ENCODE measurements around the gene RPLP2. TPM values are rescaled to one million over a fixed set of nuclear protein-coding genes. Genes with fewer than 3 reads are reported as not detected.

Gene RPLP2
- total and polyA plus RNA-seq, 2 of the 4 experiments (the other 2 are of a cell fraction), result 59.9 to 1,897 TPM

GRCh38 chr11:831118-831864 is 21.5 kb downstream of the RPLP2 start:
- Histone ChIP-seq H2BK15ac (ENCODE audit: low read depth, low read length) (no peak overlapping the region), H3K4me2 (ENCODE audit: low read depth, low read length) (peak overlapping the region; percentile 90), H3K4me1 (ENCODE audit: control insufficient read depth, insufficient read depth, low read length) (peaks cover 37% of the 10 kb centered on the region), H3K27ac (ENCODE audit: insufficient read depth, low read length) (peak overlapping the region; percentile 22; the same call in 1 of the 2 replicates), H2BK20ac (ENCODE audit: low read depth, low read length) (no peak overlapping the region), H2AK5ac (ENCODE audit: low read depth, low read length) (peak overlapping the region; percentile 99), H3K14ac (replicated peaks; ENCODE audit: low read depth, low read length) (no peak overlapping the region), H4K91ac (ENCODE audit: insufficient read depth, low read depth, low read length) (no peak overlapping the region), H2BK120ac (ENCODE audit: low read depth, low read length) (no peak overlapping the region), H4K8ac (ENCODE audit: low read depth in 2 of 2, low read length in 2 of 2) (peak overlapping the region; percentile 59 to 93; a peak in 1 of 4 replicates), H3K56ac (ENCODE audit: extremely low read depth, insufficient read depth, low read length) (no peak overlapping the region), H3K36me3 (ENCODE audit: control insufficient read depth, insufficient read depth, low read length) (peaks cover 2% of the 10 kb centered on the region; the same call in 1 of the 2 replicates), H2AK9ac (replicated peaks; ENCODE audit: low read depth, low read length, poor library complexity) (peak overlapping the region; percentile 100), H3K27me3 (ENCODE audit: control insufficient read depth, insufficient read depth, low read length) (peaks cover 6% of the 10 kb centered on the region; the same call in 1 of the 2 replicates), H4K20me1 (ENCODE audit: insufficient read depth, low read length) (peaks cover 42% of the 10 kb centered on the region), H3K9ac (ENCODE audit: low read depth, low read length) (no peak overlapping the region), H4K5ac (ENCODE audit: low read depth, low read length) (peak overlapping the region; percentile 14; the same call in 1 of the 2 replicates), H3K23ac (ENCODE audit: low read depth, low read length) (no peak overlapping the region), H3K18ac (ENCODE audit: low read depth, low read length) (no peak overlapping the region), H3K9me1 (ENCODE audit: insufficient read depth, low read length) (peaks cover 15% of the 10 kb centered on the region; the same call in 1 of the 2 replicates), H2AFZ (replicated peaks; ENCODE audit: low read length, poor library complexity) (peak overlapping the region; percentile 89), H3K4me3 (ENCODE audit: insufficient read depth, low read depth, low read length) (no peak overlapping the region), H3K79me1 (ENCODE audit: low read depth in 1 of 2, low read length in 2 of 2) (peaks cover 5 to 35% of the 10 kb centered on the region in 2 experiments), H3K4ac (ENCODE audit: low read depth, low read length) (peak overlapping the region; percentile 97; the same call in 1 of the 2 replicates), H2BK5ac (ENCODE audit: low read depth, low read length, poor library complexity, severe bottlenecking) (peak overlapping the region; percentile 80), H3K9me3 (ENCODE audit: control insufficient read depth, insufficient read depth, low read length) (no peaks in the 10 kb centered on the region)
- ChIA-PET POLR2A (ENCODE audit: unreplicated experiment) (interaction anchor here (1.4 kb wide), 1 partner anchor 12 kb away, joined by 8 read pairs; the partner anchor contains the start of gene PNPLA2), CTCF (no interaction called here)
- 29% methylated on average over 20 of the region's 31 CpGs; no CpG with 5 or more reads in 1 of the 2 experiments for WGBS, 2 experiments (ENCODE audit: extremely low coverage in 2 of 2, insufficient read length in 1 of 2)
- in situ Hi-C loops (cut with MboI; ENCODE audit: low sequenced_read_pairs) (no loop called here), intact Hi-C loops (cut with micrococcal nuclease) (no loop called here), dilution Hi-C loops (cut with HindIII; ENCODE audit: low sequenced_read_pairs, unreplicated experiment) (no loop called here)
- no peak for ATAC-seq (ENCODE audit: low read depth)
- peak; percentile 80 for DNase-seq
- no TSS peak for BruUV-seq (replicated peaks)
- TF ChIP-seq ELK1 (IDR thresholded peaks at IDR 0.05; ENCODE audit: borderline replicate concordance, low read depth, low read length) (no peak), MXI1 (IDR thresholded peaks at IDR 0.05; ENCODE audit: borderline replicate concordance, low read depth, low read length) (0 out of 2 replicates have a peak, but pooled peaks have one; percentile 36), CHD1 (IDR thresholded peaks at IDR 0.05; ENCODE audit: low read depth, low read length) (no peak), RFX5 (IDR thresholded peaks at IDR 0.05; ENCODE audit: low read depth, low read length) (no peak), MAZ (IDR thresholded peaks at IDR 0.05; ENCODE audit: borderline replicate concordance, low read depth, low read length) (peak; percentile 59; the same call in 1 of the 2 replicates), NFE2L2 (IDR thresholded peaks at IDR 0.05; ENCODE audit: low read depth, low read length) (no peak), MAFK (IDR thresholded peaks at IDR 0.05; ENCODE audit: low read depth, low read length) (no peak), POLR2A (IDR thresholded peaks at IDR 0.05; ENCODE audit: low read depth, low read length) (0 out of 2 replicates have a peak, but pooled peaks have one; percentile 26), RAD21 (IDR thresholded peaks at IDR 0.05; ENCODE audit: low read length) (no peak), RCOR1 (IDR thresholded peaks at IDR 0.05; ENCODE audit: insufficient replicate concordance, low read length) (peak; percentile 62), CEBPB (IDR thresholded peaks at IDR 0.05; ENCODE audit: low read depth, low read length) (no peak), CTCF (conservative IDR thresholded peaks at IDR 0.05; ENCODE audit: low read depth, low read length) (no peak), FOS (IDR thresholded peaks at IDR 0.05; ENCODE audit: low read depth, low read length) (peak; percentile 68), SMC3 (IDR thresholded peaks at IDR 0.05; ENCODE audit: low read depth, low read length) (no peak), BHLHE40 (IDR thresholded peaks at IDR 0.05; ENCODE audit: low read depth, low read length) (no peak)
